ENCODE results near the gene FAM98A.

DNA sequence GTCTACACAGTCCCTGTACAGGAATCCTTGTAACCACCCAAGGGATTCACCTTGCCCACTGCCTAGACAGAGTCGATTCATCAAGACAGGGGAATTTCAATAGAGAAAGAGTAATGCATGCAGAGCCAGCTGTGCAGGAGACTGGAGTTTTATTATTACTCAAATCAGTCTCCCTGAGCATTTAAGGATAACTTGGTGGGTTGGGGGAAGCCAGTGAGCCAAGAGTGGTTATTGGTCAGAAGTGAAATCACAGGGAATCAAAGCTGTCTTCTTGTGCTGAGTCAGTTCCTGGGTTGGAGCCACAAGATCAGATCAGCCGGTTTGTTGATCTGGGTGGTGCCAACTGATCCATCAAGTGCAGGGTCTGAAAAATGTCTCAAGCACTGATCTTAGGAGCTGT, 17.8 kb upstream of the FAM98A start:
- TF ChIP-seq, protein P1, sequence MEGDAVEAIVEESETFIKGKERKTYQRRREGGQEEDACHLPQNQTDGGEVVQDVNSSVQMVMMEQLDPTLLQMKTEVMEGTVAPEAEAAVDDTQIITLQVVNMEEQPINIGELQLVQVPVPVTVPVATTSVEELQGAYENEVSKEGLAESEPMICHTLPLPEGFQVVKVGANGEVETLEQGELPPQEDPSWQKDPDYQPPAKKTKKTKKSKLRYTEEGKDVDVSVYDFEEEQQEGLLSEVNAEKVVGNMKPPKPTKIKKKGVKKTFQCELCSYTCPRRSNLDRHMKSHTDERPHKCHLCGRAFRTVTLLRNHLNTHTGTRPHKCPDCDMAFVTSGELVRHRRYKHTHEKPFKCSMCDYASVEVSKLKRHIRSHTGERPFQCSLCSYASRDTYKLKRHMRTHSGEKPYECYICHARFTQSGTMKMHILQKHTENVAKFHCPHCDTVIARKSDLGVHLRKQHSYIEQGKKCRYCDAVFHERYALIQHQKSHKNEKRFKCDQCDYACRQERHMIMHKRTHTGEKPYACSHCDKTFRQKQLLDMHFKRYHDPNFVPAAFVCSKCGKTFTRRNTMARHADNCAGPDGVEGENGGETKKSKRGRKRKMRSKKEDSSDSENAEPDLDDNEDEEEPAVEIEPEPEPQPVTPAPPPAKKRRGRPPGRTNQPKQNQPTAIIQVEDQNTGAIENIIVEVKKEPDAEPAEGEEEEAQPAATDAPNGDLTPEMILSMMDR (IDR thresholded peaks at IDR 0.05; ENCODE audit: poor library complexity, severe bottlenecking), result no peak
- TF ChIP-seq MXI1 (conservative IDR thresholded peaks at IDR 0.05; ENCODE audit: poor library complexity, severe bottlenecking), result no peak
- no peak for TF ChIP-seq SMC3 (conservative IDR thresholded peaks at IDR 0.05; ENCODE audit: poor library complexity)
- no peak for TF ChIP-seq EZH2 (IDR thresholded peaks at IDR 0.05; ENCODE audit: borderline replicate concordance, insufficient read depth, low read length, poor library complexity, severe bottlenecking)
- TF ChIP-seq POLR2AphosphoS5 (IDR thresholded peaks at IDR 0.05), result no peak
- TF ChIP-seq EP300 (conservative IDR thresholded peaks at IDR 0.05; ENCODE audit: poor library complexity, severe bottlenecking), result no peak
- TF ChIP-seq, protein P2, sequence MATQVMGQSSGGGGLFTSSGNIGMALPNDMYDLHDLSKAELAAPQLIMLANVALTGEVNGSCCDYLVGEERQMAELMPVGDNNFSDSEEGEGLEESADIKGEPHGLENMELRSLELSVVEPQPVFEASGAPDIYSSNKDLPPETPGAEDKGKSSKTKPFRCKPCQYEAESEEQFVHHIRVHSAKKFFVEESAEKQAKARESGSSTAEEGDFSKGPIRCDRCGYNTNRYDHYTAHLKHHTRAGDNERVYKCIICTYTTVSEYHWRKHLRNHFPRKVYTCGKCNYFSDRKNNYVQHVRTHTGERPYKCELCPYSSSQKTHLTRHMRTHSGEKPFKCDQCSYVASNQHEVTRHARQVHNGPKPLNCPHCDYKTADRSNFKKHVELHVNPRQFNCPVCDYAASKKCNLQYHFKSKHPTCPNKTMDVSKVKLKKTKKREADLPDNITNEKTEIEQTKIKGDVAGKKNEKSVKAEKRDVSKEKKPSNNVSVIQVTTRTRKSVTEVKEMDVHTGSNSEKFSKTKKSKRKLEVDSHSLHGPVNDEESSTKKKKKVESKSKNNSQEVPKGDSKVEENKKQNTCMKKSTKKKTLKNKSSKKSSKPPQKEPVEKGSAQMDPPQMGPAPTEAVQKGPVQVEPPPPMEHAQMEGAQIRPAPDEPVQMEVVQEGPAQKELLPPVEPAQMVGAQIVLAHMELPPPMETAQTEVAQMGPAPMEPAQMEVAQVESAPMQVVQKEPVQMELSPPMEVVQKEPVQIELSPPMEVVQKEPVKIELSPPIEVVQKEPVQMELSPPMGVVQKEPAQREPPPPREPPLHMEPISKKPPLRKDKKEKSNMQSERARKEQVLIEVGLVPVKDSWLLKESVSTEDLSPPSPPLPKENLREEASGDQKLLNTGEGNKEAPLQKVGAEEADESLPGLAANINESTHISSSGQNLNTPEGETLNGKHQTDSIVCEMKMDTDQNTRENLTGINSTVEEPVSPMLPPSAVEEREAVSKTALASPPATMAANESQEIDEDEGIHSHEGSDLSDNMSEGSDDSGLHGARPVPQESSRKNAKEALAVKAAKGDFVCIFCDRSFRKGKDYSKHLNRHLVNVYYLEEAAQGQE (IDR thresholded peaks at IDR 0.05; ENCODE audit: borderline replicate concordance), result no peak
- no peak for TF ChIP-seq RAD21 (conservative IDR thresholded peaks at IDR 0.05)
